Loucy (cell line): ENCODE measurements around the gene FMO3.

Source experiments
- CTCF ChIP-seq: fragments of 200-600 bp; sonication (generic); conservative IDR thresholded peaks from 2 replicates; pipeline ENCODE4 v1.5.1; 2014; ENCODE audit warnings: mild to moderate bottlenecking, antibody characterized with exemption, low read length
- EZH2phosphoT487 ChIP-seq: fragments of 200-600 bp; IDR thresholded peaks from 2 replicates; pipeline ENCODE4 v1.6.1; 2018; ENCODE audit warnings: antibody characterized with exemption, mild to moderate bottlenecking, moderate library complexity, borderline replicate concordance

- TF ChIP-seq CTCF (no peak), EZH2phosphoT487 (no peak)
These were observed 36.4 kb downstream of the FMO3 start for GRCh38 chr1:171127099-171127498.
